DMS 273 treated with DMSO at 0.1 percent for 48 hours (cell line): ENCODE data around the gene DAB1.
A peak's percentile ranks its signal among the peaks of the same experiment; 100 is the strongest.
"Not testable (repeated sequence)": the region's sequence is repeated elsewhere in the genome, so short reads cannot be mapped to it uniquely, and the experiment has no call there.

Source experiments
- DNase-seq: peaks from one replicate; lab custom pipeline; 2025; lab: John Stamatoyannopoulos, UW

Gene DAB1

GRCh38 chr1:57118948-57119603 lies 304.8 kb downstream of the DAB1 start:
- DNase-seq: no peak

GRCh38 chr1:57117753-57118152 lies 306.1 kb downstream of the DAB1 start:
- no peak for DNase-seq

GRCh38 chr1:57116871-57117270 lies 307.0 kb downstream of the DAB1 start:
- no peak for DNase-seq

GRCh38 chr1:57115030-57115614 lies 308.7 kb downstream of the DAB1 start:
- no peak for DNase-seq

- DNase-seq: no peak
These were observed 311.7 kb downstream of the DAB1 start for GRCh38 chr1:57112148-57112547.

DNA sequence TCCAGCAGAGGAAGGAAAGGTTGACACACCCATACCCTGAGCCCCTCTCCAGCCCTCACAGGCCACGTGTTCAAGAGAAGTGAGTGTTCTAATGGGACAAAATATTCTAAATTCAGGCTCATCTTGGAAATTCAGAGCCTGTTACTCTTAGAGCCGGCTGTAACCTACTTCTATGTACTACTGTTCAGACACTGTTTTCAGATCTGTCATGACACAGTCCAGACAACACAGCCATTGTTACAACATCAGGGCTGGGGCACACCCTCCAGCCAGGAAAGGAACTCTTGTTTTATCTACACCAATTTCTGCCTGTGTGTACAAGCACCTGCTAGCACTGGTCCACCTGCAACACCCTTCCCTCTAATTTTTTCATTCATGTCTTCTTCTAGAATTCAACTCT lies 312.7 kb downstream of the DAB1 start:
- no peak for DNase-seq

DNA sequence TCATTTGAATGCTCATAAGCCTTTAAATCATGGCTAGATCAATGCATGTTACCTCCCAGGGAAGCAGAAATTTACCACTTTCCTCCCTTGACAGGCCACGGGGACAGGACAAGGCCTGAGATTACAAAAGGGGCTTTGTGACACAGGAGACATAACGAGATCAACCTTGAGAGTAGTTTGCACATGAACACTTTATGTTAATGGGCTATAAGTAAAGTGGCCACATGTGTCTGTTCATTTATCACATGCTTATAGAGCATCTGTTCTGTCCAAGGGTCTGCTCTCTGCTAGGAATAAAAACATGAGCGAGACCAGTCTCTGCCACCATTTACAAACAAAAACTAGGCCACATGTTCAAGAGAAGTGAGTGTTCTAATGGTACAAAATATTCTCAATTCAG lies 314.0 kb downstream of the DAB1 start:
- no peak for DNase-seq

GRCh38 chr1:57109247-57109646 lies 314.6 kb downstream of the DAB1 start:
- DNase-seq: no peak

GRCh38 chr1:57106296-57106695 lies 317.6 kb downstream of the DAB1 start:
- DNase-seq: no peak

- DNase-seq: no peak
These were observed 321.1 kb downstream of the DAB1 start for GRCh38 chr1:57102561-57103326.

- no peak for DNase-seq
These were observed 322.7 kb downstream of the DAB1 start for GRCh38 chr1:57101209-57101608.

DNA sequence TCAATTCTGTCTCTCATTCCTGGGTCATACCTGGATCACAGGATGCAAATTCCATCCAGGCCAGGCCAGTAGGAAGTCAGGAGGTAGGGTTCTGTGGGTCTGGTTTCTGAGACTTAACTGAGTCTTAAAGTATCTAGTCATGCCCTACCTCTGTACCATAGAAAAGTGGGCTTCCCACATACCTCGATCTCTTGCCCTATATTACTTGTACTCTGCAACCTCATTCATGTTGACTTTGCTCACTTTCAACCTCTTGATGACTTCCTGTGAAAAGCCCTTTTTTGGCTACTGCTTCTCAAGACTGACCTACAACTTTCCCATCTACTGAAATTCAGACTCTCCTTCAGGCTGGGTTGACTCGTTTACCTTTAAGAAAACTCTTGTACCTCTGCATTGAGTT lies 329.1 kb downstream of the DAB1 start:
- no peak for DNase-seq

DNA sequence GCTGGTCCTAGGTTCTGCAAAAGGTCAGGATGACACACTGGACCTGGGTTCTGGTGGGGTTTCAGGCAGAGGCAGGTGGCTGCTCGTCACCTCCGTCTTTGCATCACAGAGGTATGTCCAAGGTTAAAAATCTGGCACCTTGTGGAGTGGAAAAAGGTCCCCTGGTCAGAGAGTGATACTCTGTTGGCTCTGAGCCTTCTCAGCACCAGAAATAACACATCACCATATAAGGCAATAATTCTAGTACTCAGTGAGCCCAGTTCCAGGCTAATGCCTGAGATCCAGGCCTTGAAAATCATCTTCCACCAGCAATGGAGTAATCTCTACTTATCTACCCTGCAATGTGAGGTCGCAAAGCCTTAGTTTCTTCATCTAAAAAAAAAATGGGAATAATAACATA lies 330.7 kb downstream of the DAB1 start:
- no peak for DNase-seq

GRCh38 chr1:57091642-57092041 lies 332.2 kb downstream of the DAB1 start:
- DNase-seq: no peak

DNA sequence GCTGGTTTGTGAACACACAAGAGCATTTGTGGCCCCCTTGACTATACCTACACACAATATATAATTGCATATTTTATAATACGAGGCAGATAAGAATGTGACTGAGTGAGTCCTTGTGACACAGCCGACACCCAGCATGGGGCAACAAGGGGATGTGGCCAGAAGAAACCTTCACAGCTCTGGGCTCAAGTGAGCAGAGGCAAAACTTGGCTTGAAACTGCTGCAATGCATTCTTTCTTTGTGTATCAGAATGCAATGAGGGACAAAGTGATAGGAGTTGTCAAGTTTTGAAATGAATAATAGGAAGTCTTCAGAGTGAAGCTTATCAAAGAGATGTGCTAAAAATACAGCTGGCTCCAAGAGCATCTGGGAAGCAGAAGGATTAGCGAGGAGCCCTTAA lies 334.0 kb downstream of the DAB1 start:
- no peak for DNase-seq

GRCh38 chr1:57089221-57089620 lies 334.6 kb downstream of the DAB1 start:
- DNase-seq: no peak

DNA sequence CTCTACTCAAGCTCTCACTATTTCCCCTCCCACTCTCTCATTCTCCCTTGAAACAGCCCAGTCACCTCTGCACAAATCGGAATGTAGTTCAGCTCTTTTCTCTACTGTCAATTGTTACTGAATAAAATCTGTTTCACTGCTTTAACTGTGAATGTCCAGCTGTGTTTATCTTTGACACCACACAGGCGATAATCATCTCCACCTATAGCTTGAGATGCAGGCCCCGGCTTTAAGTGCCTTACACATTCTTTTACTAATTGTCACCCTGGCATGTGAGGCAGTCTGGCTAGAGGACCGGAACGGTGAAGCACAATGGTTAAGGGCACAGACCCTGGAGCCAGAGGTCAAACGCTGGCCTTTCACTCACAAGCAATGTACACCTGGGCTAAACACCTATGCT lies 335.2 kb downstream of the DAB1 start:
- DNase-seq: no peak

DNA sequence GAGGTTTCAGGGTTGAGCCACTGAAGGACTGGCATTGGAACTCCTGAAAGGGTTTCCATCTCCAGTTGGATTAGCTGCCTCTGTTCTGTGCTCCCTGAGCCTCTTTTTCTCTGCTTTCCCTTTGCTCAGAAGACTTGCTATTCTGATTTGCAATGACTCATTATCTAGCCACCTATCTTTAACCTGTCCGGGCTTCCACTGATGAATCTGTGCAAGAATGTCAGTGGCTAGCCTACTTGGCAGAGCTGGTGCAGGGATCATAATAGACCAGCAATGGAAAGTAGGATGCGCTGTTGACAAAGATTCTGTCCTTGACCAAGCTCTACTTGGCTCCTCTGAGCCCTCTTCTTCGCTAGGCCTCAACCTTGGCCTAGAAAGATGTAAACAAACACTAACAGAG lies 336.2 kb downstream of the DAB1 start:
- DNase-seq: not testable (repeated sequence)

GRCh38 chr1:57086154-57086553 lies 337.7 kb downstream of the DAB1 start:
- peak; percentile 8 for DNase-seq

DNA sequence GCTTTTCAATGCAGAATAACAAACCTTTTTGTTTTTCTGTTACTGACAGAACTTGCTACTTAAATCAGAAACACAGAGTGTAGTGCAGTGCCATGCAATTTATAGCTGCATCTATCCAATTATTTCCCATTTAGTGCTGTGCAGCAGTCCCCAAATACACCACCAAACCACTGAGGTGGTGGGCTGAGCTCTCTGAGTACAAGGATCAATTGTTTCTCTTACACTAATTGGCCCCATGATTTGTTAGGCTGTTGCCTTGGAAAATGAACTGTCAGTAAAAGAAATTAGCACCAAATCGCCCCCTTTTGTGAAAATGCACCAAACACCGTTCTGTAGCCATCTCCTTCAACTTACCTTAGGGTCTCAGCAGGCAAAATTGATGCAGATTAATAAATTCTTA lies 339.2 kb downstream of the DAB1 start:
- no peak for DNase-seq

- no peak for DNase-seq
These were observed 341.0 kb downstream of the DAB1 start for GRCh38 chr1:57082711-57083439.

DNA sequence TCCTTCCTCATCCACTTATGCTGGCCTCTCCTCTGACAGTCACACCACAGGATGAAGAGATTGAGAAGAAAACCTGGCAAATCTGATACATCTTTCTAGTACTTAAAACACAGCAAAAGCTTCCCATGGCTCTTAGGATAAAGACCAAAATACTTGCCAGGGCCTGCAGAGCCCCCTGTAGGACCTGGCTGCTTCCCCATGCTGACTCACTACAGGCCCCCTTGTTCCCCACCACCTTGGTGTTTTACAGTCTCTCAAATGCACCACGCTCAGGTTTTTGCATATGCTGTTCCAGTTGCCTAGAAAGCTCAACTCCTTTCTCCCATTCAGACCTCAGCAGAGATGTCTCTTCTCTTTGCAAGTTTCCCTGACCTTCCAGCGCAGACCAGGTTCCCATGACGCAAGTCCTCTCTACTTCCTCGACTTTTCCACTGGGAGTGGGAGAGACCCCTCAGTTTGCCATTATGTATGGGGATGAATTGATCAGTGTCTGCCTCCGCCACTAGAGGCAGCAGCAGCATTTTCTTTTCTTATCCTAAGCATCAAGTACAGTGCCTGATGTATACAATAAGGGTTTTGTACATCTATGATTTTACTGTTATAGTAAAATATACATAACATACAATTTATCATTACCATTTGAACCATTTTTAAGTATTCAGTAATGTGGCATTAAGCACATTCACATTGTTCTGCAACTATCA lies 344.3 kb downstream of the DAB1 start:
- DNase-seq: no peak
